Measurements from ENCODE around the gene PEX14. TPM values are rescaled to one million over a fixed set of nuclear protein-coding genes. Genes with fewer than 3 reads are reported as not detected.

The PEX14 gene
- total RNA-seq, 6 experiments from 2014 or later, result 23.1 to 28.4 (median 26.0) TPM

DNA sequence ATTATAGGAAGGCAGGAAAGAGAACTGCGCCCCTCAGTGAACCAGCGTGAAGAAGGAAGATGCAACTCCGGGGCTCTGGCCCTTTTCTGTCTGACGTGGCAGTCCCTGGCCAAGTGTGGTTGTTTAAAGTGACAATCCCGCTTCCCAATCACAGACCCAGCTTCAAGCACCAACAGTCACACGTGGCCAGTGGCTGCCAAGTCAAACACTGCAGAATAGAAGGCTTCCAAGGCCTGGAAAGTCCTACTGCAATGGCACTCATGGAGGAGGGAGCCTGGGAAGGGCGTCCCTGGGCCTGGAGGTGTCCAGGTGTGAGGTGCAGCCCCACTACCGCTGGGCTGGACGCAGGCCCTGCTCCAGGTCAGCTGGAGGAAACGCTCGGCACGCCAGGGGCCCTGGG, 177.9 kb downstream of the PEX14 start:
- DNase-seq, result no peak
- Mint-ChIP-seq H3K4me1 (ENCODE audit: low read depth) (no peaks in the 10 kb centered on the region), H3K9me3 (no peaks in the 10 kb centered on the region), H3K27me3 (ENCODE audit: insufficient read depth) (peaks cover 17% of the 10 kb centered on the region), H3K36me3 (ENCODE audit: low read depth) (no peaks in the 10 kb centered on the region), H3K27ac (no peak overlapping the region), H3K4me3 (no peak overlapping the region)
- TF ChIP-seq, protein P1, sequence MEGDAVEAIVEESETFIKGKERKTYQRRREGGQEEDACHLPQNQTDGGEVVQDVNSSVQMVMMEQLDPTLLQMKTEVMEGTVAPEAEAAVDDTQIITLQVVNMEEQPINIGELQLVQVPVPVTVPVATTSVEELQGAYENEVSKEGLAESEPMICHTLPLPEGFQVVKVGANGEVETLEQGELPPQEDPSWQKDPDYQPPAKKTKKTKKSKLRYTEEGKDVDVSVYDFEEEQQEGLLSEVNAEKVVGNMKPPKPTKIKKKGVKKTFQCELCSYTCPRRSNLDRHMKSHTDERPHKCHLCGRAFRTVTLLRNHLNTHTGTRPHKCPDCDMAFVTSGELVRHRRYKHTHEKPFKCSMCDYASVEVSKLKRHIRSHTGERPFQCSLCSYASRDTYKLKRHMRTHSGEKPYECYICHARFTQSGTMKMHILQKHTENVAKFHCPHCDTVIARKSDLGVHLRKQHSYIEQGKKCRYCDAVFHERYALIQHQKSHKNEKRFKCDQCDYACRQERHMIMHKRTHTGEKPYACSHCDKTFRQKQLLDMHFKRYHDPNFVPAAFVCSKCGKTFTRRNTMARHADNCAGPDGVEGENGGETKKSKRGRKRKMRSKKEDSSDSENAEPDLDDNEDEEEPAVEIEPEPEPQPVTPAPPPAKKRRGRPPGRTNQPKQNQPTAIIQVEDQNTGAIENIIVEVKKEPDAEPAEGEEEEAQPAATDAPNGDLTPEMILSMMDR (IDR thresholded peaks at IDR 0.05), result no peak

DNA sequence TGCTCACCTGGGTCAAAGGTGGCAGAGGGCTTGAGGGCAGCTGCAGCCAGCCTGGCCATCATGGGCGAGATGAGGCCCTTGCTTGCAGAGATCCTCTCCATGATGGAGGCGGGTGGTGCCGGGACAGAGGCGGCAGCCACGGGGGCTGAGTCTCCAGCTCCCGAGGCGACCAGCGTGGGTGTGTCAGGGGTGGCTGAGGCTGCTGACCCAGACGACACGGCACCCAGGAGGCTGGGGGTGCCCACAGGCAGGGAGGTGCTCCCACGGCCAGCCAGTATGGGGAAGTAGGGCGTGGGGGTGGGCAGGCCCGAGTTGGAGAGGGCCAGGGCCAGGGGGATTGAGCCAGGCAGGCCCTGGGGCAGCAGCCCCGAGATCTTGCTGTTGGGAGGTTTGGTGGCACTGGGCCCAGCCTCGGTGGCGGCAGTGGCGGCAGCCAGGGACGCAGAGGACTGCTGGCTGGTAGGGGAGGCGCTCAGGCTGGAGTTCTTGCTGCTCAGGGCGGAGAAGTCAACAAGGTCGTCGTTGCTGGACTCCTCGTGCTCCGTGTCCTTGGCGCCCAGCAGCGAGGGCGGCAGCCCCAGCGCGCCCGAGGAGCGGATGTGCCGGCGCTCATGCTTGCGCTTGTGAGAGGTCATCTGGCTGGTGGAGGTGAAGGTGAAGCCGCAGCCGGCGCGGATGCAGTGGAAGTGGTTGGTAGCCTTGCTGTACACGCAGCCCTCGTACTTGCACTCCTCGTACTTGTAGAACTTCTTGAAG, 178.8 kb downstream of the PEX14 start:
- no peaks in the 10 kb centered on the region for H3K9me3 Mint-ChIP-seq
- no peak overlapping the region for H3K4me3 Mint-ChIP-seq
- no peaks in the 10 kb centered on the region for H3K36me3 Mint-ChIP-seq (ENCODE audit: low read depth)
- no peaks in the 10 kb centered on the region for H3K4me1 Mint-ChIP-seq (ENCODE audit: low read depth)
- DNase-seq, result no peak
- H3K27ac Mint-ChIP-seq, result no peak overlapping the region
- H3K27me3 Mint-ChIP-seq (ENCODE audit: insufficient read depth), result peaks cover 17% of the 10 kb centered on the region
- TF ChIP-seq, protein P1 (IDR thresholded peaks at IDR 0.05), result no peak

DNA sequence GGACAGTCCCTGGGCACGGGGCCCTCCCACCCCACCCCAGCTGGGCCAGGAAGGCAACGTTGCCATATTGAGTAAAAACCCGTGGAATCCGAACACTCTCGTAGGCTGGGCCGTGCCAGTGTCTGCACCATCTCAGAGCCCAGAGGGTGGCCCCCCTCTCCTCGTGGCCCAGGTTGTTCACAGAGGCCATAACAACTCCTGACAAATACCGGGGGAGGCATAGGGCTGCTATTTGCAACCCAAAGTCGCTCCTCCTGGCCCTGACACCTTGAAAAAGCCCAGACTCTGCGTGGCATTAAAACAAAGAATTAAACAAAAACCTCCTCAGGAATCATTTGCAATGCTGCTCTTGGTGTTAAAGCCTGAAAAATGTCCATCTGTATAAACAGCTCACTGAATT, 180.3 kb downstream of the PEX14 start:
- H3K36me3 Mint-ChIP-seq (ENCODE audit: low read depth), result no peaks in the 10 kb centered on the region
- H3K27ac Mint-ChIP-seq, result no peak overlapping the region
- H3K9me3 Mint-ChIP-seq, result no peaks in the 10 kb centered on the region
- no peak for DNase-seq
- TF ChIP-seq, protein P1 (IDR thresholded peaks at IDR 0.05), result no peak
- H3K27me3 Mint-ChIP-seq (ENCODE audit: insufficient read depth), result peaks cover 18% of the 10 kb centered on the region
- H3K4me1 Mint-ChIP-seq (ENCODE audit: low read depth), result no peaks in the 10 kb centered on the region
- H3K4me3 Mint-ChIP-seq, result no peak overlapping the region

DNA sequence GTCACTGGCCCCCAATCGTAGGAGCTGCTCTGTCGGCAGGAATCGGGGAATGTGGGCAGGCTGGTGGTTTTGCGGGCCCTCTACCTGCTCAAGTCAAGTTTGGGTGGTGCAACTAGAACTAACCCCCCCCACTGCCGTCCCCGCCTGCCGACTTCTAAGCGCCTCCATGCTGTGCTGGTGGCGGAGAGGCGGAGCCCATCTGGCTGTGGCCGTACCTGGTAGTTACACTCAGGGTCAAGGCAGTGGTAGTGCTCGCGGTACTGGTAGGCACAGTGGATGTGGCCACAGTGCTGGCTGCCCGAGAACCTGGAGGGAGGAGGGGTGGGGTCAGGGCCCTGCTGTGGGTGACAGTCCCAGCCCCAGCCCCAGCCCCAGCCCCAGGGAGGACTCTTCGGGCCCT, 181.7 kb downstream of the PEX14 start:
- Mint-ChIP-seq H3K9me3 (no peaks in the 10 kb centered on the region), H3K4me3 (no peak overlapping the region), H3K27me3 (ENCODE audit: insufficient read depth) (peaks cover 18% of the 10 kb centered on the region), H3K27ac (no peak overlapping the region), H3K36me3 (ENCODE audit: low read depth) (no peaks in the 10 kb centered on the region), H3K4me1 (ENCODE audit: low read depth) (no peaks in the 10 kb centered on the region)
- DNase-seq, result no peak
- TF ChIP-seq, protein P1 (IDR thresholded peaks at IDR 0.05), result no peak

DNA sequence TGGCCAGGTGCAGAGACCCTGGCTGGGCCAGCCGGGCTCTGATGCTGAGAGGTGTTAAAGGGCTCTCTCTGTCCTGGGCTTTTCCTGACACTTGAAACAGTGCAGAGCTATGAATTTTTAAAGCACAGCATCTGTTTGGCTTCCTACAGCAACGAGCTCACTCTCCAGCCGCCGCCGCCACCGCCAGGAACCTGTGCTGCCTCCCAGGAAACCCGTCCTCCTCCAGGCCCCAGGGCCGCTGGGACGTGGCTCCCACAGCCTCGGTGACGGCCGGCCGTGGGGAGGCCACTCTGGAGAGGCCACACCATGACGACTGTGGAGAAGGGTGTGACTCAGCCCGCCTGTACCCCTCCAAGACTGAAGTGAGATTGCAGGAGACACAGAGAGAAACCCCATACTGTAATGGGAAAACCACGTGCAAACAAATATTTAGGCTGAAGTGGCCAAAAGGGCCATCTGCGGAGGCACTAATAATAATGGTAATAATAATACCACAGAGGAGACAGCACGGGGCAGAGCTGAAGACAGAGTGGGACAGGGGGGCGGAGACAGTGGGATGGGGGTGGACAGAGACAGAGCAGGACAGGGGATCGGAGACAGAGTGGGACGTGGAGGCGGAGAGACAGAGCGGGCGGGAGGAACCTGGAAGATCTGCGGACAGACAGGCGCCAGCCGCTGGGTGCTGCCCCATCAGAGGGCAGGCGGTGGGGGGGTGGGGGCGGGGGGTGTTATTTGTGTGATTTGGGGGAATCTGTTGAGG, 182.5 kb downstream of the PEX14 start:
- H3K27ac Mint-ChIP-seq, result no peak overlapping the region
- H3K9me3 Mint-ChIP-seq, result no peaks in the 10 kb centered on the region
- DNase-seq, result no peak
- peaks cover 16% of the 10 kb centered on the region for H3K27me3 Mint-ChIP-seq (ENCODE audit: insufficient read depth)
- H3K4me1 Mint-ChIP-seq (ENCODE audit: low read depth), result no peaks in the 10 kb centered on the region
- H3K36me3 Mint-ChIP-seq (ENCODE audit: low read depth), result no peaks in the 10 kb centered on the region
- TF ChIP-seq, protein P1 (IDR thresholded peaks at IDR 0.05), result no peak
- no peak overlapping the region for H3K4me3 Mint-ChIP-seq

All from HFFc6 (cell line).